SK-N-MC (cell line): ENCODE results near the gene ZNF205.

ENCODE experiments used
- EZH2 ChIP-seq: fragments of 200-600 bp; sonication (generic); IDR thresholded peaks from one replicate; pipeline ENCODE4 v1.6.1; 2017; ENCODE audit warnings: antibody characterized with exemption
- POLR2AphosphoS5 ChIP-seq: IDR thresholded peaks from 2 replicates; pipeline ENCODE4 v1.6.1; 2012; ENCODE audit warnings: mild to moderate bottlenecking, low read depth, low read length, borderline replicate concordance

- TF ChIP-seq EZH2 (no peak), POLR2AphosphoS5 (no peak)
Measured at GRCh38 chr16:3080024-3080423, 32.4 kb upstream of the ZNF205 start.
